WTC11 (cell line): ENCODE data around the gene EIF4E3. TPM values are rescaled to one million over a fixed set of nuclear protein-coding genes. Genes with fewer than 3 reads are reported as not detected.

Source experiments
- ATAC-seq: fragments of 200-7000 bp; cut with Tn5 transposase; 2 replicates; pipeline ENCODE4 v1.10.0; 2021; ENCODE audit warnings: mild to moderate bottlenecking, moderate library complexity
- CTCF ChIA-PET: fragments of 300-600 bp; sonication (Branson Sonifier 250); formaldehyde crosslinking; loops from one replicate; lab custom pipeline; 2021; ENCODE audit warnings: antibody characterized with exemption; lab: Charles Lee
- POLR2A ChIA-PET: fragments of 350-600 bp; sonication (Branson Sonifier 250); formaldehyde crosslinking; loops from one replicate; lab custom pipeline; 2021; ENCODE audit warnings: antibody characterized with exemption; lab: Charles Lee
- DNase-seq: peaks from one replicate; pipeline ENCODE4 v3.0.0; 2021; ENCODE audit warnings: low spot score
- H3K27ac Mint-ChIP-seq: 2 replicates; pipeline ENCODE4 v1.8.0; 2021; ENCODE audit warnings: mixed read lengths
- H3K27me3 Mint-ChIP-seq: 2 replicates; pipeline ENCODE4 v1.8.0; 2021; ENCODE audit warnings: low read depth, mild to moderate bottlenecking, moderate library complexity, mixed read lengths
- H3K36me3 Mint-ChIP-seq: 2 replicates; pipeline ENCODE4 v1.8.0; 2021; ENCODE audit warnings: mixed read lengths
- H3K4me1 Mint-ChIP-seq: 2 replicates; pipeline ENCODE4 v1.8.0; 2022; ENCODE audit warnings: mixed read lengths
- H3K4me3 Mint-ChIP-seq: 2 replicates; pipeline ENCODE4 v1.8.0; 2021; ENCODE audit warnings: mild to moderate bottlenecking, moderate library complexity, mixed read lengths
- H3K9me3 Mint-ChIP-seq: 2 replicates; pipeline ENCODE4 v1.8.0; 2021; ENCODE audit warnings: mixed read lengths
- EMX1 ChIP-seq: fragments of 250-450 bp; sonication (Bioruptor Pico); IDR thresholded peaks from 2 replicates; pipeline ENCODE4 v1.8.0; 2021; ENCODE audit warnings: mild to moderate bottlenecking
- GABPB1 ChIP-seq: sonication (generic); formaldehyde crosslinking; IDR thresholded peaks from 2 replicates; pipeline ENCODE4 v1.8.1; 2023; ENCODE audit warnings: mild to moderate bottlenecking, missing genetic modification reagents
- IRF2 ChIP-seq: sonication (generic); formaldehyde crosslinking; IDR thresholded peaks from 2 replicates; pipeline ENCODE4 v1.8.0; 2022; ENCODE audit warnings: low read depth, missing genetic modification reagents, borderline replicate concordance
- NFATC4 ChIP-seq: fragments of 250-450 bp; sonication (Bioruptor Pico); IDR thresholded peaks from 2 replicates; pipeline ENCODE4 v1.9.0; 2021; ENCODE audit warnings: mild to moderate bottlenecking
- NFYB ChIP-seq: sonication (generic); formaldehyde crosslinking; conservative IDR thresholded peaks from 2 replicates; pipeline ENCODE4 v1.8.0; 2022; ENCODE audit warnings: low read depth, missing genetic modification reagents
- OVOL2 ChIP-seq: fragments of 250-450 bp; sonication (Bioruptor Pico); IDR thresholded peaks from 2 replicates; pipeline ENCODE4 v1.9.0; 2021; ENCODE audit warnings: mild to moderate bottlenecking, borderline replicate concordance
- RELA ChIP-seq: sonication (generic); formaldehyde crosslinking; IDR thresholded peaks from 2 replicates; pipeline ENCODE4 v1.8.1; 2022; ENCODE audit warnings: missing genetic modification reagents, mild to moderate bottlenecking, borderline replicate concordance
- SOX15 ChIP-seq: fragments of 250-450 bp; sonication (Bioruptor Pico); IDR thresholded peaks from 2 replicates; pipeline ENCODE4 v1.9.0; 2021; ENCODE audit warnings: mild to moderate bottlenecking
- TEAD4 ChIP-seq: sonication (generic); formaldehyde crosslinking; IDR thresholded peaks from 2 replicates; pipeline ENCODE4 v1.8.0; 2022; ENCODE audit warnings: mild to moderate bottlenecking, missing genetic modification reagents
- USF2 ChIP-seq: sonication (generic); formaldehyde crosslinking; IDR thresholded peaks from 2 replicates; pipeline ENCODE4 v1.8.1; 2023; ENCODE audit warnings: mild to moderate bottlenecking, missing genetic modification reagents, moderate library complexity
- total RNA-seq: library from RNA; stranded (reverse); gene quantifications from 3 replicates; pipeline ENCODE4 v1.2.3, GENCODE V29; 2021
- TF ChIP-seq, protein P1 (sequence below): sonication (generic); formaldehyde crosslinking; IDR thresholded peaks from 2 replicates; pipeline ENCODE4 v1.8.0; 2022; ENCODE audit warnings: mild to moderate bottlenecking, missing genetic modification reagents
- TF ChIP-seq, protein P2 (sequence below): sonication (generic); formaldehyde crosslinking; IDR thresholded peaks from 2 replicates; pipeline ENCODE4 v1.8.1; 2023; ENCODE audit warnings: mild to moderate bottlenecking, moderate library complexity, missing genetic modification reagents
- TF ChIP-seq, protein P3 (sequence below): fragments of 250-450 bp; sonication (Bioruptor Pico); conservative IDR thresholded peaks from 2 replicates; pipeline ENCODE4 v1.9.0; 2021; ENCODE audit warnings: mild to moderate bottlenecking
- TF ChIP-seq, protein P4 (sequence below): fragments of 250-450 bp; sonication (Bioruptor Pico); IDR thresholded peaks from 2 replicates; pipeline ENCODE4 v1.9.0; 2021; ENCODE audit warnings: mild to moderate bottlenecking, borderline replicate concordance
- TF ChIP-seq, protein P5 (sequence below): sonication (generic); formaldehyde crosslinking; IDR thresholded peaks from 2 replicates; pipeline ENCODE4 v1.8.1; 2022; ENCODE audit warnings: low read depth, missing genetic modification reagents, borderline replicate concordance

The EIF4E3 gene
- total RNA-seq, 1 experiment from 2014 or later = 16.5 TPM

- POLR2A ChIA-PET = no interaction called here
- H3K27ac Mint-ChIP-seq = no peak overlapping the region; the same call in 1 of the 2 replicates
These were observed 70.1 kb downstream of the EIF4E3 start for GRCh38 chr3:71655061-71655460.

DNA sequence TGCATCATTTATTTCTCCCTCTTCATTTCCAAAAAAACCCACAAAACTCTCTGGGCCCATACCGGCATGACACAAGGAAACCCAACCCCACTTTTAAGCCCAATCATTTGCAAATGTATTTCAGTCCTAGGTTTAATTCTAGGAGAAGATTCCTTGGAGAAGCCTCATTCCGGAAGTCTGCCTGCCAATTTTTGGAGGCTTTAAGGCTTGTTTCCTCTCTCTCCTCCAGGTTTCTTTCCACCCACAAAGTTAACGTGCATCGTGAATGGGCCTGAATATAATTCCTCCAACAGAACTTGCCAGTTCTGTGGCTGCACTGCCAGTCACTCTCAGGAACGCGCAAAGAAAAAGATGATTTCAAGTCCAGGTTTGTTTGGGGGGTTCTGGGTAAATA, 71.8 kb downstream of the EIF4E3 start:
- Mint-ChIP-seq H3K4me3 (no peak overlapping the region), H3K36me3 (no peaks in the 10 kb centered on the region), H3K9me3 (0 out of 2 replicates have a peak, but pooled peaks cover 3% of the 10 kb centered on the region), H3K4me1 (peaks cover 39% of the 10 kb centered on the region)
- DNase-seq (no peak), ATAC-seq (no peak)
- ChIA-PET POLR2A (no interaction called here), CTCF (interaction anchor here (0.5 to 2.0 kb wide), 8 partner anchors 28 to 762 kb away, joined by 3 to 5 read pairs (median 4); no protein-coding TSS in a partner anchor)
- TF ChIP-seq SOX15 (CRISPR knock-in tag) = no peak
- TF ChIP-seq OVOL2 = no peak
- TF ChIP-seq NFATC4 (CRISPR knock-in tag) = no peak
- TF ChIP-seq IRF2 (CRISPR knock-in tag) = no peak
- no peak for TF ChIP-seq NFYB (CRISPR knock-in tag)
- TF ChIP-seq, protein P1, sequence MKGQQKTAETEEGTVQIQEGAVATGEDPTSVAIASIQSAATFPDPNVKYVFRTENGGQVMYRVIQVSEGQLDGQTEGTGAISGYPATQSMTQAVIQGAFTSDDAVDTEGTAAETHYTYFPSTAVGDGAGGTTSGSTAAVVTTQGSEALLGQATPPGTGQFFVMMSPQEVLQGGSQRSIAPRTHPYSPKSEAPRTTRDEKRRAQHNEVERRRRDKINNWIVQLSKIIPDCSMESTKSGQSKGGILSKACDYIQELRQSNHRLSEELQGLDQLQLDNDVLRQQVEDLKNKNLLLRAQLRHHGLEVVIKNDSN = no peak
- TF ChIP-seq, protein P2, sequence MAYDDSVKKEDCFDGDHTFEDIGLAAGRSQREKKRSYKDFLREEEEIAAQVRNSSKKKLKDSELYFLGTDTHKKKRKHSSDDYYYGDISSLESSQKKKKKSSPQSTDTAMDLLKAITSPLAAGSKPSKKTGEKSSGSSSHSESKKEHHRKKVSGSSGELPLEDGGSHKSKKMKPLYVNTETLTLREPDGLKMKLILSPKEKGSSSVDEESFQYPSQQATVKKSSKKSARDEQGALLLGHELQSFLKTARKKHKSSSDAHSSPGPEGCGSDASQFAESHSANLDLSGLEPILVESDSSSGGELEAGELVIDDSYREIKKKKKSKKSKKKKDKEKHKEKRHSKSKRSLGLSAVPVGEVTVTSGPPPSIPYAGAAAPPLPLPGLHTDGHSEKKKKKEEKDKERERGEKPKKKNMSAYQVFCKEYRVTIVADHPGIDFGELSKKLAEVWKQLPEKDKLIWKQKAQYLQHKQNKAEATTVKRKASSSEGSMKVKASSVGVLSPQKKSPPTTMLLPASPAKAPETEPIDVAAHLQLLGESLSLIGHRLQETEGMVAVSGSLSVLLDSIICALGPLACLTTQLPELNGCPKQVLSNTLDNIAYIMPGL (CRISPR knock-in tag) = no peak
- no peak for TF ChIP-seq GABPB1
- TF ChIP-seq, all 79 proteins: peak for 0
- no peak overlapping the region for H3K27ac Mint-ChIP-seq
- H3K27me3 Mint-ChIP-seq = no peaks in the 10 kb centered on the region

More at GRCh38 chr3:71655061-71655460, 70.1 kb downstream of the EIF4E3 start:
- Mint-ChIP-seq H3K27me3 (no peaks in the 10 kb centered on the region), H3K4me3 (no peak overlapping the region), H3K9me3 (no peaks in the 10 kb centered on the region), H3K36me3 (no peaks in the 10 kb centered on the region), H3K4me1 (peaks cover 40% of the 10 kb centered on the region)
- ATAC-seq (no peak), DNase-seq (no peak)
- CTCF ChIA-PET = interaction anchor here (0.7 to 1.4 kb wide), 2 partner anchors 26 to 594 kb away, joined by 5 to 9 read pairs; no protein-coding TSS in a partner anchor
- TF ChIP-seq TEAD4 (CRISPR knock-in tag) = no peak
- TF ChIP-seq, protein P3, sequence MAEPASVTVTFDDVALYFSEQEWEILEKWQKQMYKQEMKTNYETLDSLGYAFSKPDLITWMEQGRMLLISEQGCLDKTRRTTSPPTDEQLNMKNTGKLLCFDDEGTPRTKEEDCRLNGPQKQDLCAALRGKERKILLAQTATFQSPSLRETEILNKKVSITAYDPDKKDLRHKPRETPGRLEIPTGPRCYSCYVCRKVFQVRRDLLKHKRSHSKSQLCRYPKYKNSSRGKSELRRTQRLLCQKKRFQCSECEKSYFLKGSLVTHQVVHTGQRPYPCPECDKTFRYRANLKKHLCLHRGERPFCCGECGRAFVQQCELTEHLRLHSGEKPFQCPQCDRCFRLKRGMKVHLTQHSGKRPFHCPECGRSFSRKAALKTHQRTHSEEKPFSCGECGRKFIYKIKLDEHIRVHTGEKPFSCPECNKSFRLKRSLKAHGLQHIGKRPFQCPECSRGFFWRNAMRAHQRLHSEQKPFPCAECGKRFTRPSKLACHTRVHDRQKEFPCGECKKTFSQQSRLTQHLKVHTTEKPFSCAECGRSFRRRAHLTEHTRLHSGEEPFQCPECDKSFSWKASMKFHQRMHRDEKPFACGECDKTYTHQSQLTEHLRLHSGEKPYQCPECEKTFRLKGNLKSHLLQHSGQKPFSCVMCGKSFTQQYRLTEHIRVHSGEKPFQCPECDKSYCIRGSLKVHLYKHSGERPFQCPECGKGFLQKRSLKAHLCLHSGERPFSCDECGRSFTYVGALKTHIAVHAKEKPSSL (CRISPR knock-in tag) = no peak
- no peak for TF ChIP-seq USF2
- TF ChIP-seq, protein P4, sequence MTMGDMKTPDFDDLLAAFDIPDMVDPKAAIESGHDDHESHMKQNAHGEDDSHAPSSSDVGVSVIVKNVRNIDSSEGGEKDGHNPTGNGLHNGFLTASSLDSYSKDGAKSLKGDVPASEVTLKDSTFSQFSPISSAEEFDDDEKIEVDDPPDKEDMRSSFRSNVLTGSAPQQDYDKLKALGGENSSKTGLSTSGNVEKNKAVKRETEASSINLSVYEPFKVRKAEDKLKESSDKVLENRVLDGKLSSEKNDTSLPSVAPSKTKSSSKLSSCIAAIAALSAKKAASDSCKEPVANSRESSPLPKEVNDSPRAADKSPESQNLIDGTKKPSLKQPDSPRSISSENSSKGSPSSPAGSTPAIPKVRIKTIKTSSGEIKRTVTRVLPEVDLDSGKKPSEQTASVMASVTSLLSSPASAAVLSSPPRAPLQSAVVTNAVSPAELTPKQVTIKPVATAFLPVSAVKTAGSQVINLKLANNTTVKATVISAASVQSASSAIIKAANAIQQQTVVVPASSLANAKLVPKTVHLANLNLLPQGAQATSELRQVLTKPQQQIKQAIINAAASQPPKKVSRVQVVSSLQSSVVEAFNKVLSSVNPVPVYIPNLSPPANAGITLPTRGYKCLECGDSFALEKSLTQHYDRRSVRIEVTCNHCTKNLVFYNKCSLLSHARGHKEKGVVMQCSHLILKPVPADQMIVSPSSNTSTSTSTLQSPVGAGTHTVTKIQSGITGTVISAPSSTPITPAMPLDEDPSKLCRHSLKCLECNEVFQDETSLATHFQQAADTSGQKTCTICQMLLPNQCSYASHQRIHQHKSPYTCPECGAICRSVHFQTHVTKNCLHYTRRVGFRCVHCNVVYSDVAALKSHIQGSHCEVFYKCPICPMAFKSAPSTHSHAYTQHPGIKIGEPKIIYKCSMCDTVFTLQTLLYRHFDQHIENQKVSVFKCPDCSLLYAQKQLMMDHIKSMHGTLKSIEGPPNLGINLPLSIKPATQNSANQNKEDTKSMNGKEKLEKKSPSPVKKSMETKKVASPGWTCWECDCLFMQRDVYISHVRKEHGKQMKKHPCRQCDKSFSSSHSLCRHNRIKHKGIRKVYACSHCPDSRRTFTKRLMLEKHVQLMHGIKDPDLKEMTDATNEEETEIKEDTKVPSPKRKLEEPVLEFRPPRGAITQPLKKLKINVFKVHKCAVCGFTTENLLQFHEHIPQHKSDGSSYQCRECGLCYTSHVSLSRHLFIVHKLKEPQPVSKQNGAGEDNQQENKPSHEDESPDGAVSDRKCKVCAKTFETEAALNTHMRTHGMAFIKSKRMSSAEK (CRISPR knock-in tag) = no peak
- TF ChIP-seq, protein P5, sequence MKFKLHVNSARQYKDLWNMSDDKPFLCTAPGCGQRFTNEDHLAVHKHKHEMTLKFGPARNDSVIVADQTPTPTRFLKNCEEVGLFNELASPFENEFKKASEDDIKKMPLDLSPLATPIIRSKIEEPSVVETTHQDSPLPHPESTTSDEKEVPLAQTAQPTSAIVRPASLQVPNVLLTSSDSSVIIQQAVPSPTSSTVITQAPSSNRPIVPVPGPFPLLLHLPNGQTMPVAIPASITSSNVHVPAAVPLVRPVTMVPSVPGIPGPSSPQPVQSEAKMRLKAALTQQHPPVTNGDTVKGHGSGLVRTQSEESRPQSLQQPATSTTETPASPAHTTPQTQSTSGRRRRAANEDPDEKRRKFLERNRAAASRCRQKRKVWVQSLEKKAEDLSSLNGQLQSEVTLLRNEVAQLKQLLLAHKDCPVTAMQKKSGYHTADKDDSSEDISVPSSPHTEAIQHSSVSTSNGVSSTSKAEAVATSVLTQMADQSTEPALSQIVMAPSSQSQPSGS (CRISPR knock-in tag) = no peak
- TF ChIP-seq EMX1 (CRISPR knock-in tag) = no peak
- TF ChIP-seq RELA (CRISPR knock-in tag) = no peak
